ENCODE results near the gene TEX55.
"Not testable (repeated sequence)": the region's sequence is repeated elsewhere in the genome, so short reads cannot be mapped to it uniquely, and the experiment has no call there.

TEX55 gene

DNA sequence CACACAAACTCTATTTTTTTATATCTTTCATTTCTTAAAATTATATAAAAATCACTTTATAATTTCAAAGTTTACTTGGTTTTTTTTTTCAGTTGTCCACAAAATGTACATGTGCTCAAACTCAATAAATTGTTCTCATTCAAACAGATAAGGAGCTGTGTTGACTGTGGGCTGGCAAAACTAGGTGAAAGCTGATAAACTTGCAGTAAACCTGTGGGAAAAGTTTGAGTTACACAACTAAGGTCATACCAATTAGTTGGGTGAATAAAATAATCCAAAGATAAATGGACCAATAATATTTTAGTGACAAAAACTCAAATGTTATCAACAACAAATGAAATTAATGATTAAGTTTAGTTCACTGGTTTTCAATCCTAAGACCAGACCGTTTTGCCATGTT lies 14.8 kb downstream of the TEX55 start:
- no peak for DNase-seq (ENCODE audit: low spot score)

DNA sequence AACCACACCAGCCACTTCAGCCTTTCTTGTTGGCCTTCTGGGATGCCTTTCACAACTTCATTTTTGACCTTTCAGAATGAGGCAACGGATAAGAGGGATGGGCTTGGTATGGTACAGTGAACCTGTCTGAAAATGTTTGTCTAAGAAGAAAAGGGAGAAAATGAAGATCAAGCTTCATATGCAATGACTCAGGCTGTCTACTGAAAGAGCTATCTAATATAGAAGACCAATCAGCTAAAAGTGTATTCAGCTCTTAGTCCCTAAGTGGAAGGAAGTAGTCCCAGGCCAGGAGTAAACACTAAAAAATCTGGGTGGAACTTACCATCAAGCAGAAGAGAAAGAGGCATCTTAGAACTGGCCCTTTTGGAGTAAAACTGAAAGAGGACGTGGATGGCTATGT lies 15.3 kb downstream of the TEX55 start:
- no peak for DNase-seq (ENCODE audit: low spot score)

DNA sequence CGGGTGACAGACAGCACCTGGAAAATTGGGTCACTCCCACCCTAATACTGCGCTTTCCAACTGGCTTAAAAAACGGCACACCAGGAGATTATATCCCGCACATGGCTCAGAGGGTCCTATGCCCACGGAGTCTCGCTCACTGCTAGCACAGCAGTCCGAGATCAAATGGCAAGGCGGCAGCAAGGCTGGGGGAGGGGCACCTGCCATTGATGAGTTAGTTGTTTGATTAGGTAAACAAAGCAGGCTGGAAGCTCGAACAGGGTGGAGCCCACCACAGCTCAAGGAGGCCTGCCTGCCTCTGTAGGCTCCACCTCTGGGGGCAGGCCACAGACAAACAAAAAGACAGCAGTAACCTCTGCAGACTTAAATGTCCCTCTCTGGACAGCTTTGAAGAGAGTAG lies 18.8 kb downstream of the TEX55 start:
- not testable (repeated sequence) for DNase-seq (ENCODE audit: low spot score)

DNA sequence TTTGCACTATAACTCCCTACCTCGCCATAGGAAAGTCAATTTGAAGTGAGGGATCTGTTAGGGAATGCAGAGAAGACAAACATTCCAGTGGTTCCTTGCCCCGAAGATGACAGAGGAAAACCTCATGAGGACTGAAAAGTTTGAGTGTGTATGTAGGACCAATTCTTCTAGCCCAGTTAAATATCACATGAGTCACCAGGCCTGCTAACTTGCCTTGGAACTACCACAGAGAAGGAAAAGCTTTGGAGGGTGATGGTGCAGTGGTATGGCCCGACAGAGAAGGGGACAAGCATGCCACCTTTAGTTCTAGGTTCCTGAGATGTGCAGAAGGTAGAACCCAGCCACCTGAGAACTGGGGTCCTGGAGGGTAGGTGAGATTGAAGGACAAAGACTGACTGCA lies 24.9 kb downstream of the TEX55 start:
- no peak for DNase-seq (ENCODE audit: low spot score)

DNA sequence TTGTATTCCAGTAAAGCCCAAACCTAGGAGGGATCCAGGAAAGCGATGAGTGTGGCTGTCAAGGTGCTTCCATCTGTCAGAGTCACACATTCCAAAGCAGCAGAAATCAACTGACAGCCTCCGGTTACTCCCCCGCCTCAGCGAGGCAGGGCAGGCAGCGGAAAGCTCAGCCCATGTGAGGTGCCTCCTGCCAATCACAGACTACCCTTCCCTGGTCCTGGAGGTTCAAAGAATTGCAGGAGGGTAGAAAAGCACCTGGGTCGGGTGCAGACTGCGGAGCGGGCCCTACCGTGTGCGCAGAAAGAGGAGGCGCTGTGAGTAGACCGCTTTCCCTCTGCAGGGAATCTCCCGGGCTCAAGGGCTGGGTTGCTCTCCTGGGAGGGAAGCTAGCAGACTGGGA lies 27.4 kb downstream of the TEX55 start, which contains the start of gene UPK1B:
TSS of gene UPK1B (plus strand) at position 274 of the 400 bp plus-strand sequence. CDS start 13,144 bp downstream, outside the sequence.
- no peak for DNase-seq (ENCODE audit: low spot score)

DNA sequence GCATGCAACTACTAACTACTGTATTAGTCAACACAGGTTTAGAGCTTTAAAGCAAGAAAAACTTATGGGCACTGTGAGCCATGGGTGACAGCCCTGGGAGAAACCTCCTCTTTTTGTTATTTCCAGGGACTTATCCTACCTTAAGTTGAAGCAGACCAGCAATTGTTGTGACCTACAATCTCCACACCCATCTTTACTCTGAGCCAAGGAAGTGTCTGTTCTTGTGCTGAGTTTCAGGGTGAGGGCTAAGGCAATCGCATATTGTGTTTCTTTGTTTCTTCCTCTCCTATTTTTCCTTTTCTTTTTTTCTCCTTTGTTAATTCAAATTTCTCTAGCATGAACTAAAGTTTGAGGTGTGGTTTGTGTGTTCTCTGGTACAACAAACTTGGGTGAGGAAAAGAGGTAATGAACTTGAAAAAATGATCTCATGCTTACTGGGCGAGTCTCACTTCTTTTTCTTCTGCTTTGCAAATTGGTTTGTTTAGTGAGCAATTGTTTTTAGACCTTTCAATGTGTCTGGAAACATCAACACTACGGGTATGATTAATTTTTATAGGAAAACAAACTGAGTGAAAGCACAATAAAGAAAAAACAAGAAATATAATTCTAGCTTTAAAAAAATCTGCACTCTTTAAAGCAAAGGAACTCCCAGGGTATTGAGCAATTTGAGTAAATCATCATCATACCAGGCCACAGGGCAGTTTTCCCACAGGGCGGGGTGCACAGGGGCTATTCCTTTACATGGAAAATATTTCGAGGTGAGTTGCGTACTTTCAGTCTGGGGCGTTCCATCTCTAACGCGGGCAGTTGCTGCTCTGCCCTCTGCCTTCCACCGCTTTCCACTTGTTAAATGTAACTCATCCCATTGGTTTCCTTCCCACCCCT lies 30.1 kb downstream of the TEX55 start:
- DNase-seq (ENCODE audit: low spot score), result no peak

DNA sequence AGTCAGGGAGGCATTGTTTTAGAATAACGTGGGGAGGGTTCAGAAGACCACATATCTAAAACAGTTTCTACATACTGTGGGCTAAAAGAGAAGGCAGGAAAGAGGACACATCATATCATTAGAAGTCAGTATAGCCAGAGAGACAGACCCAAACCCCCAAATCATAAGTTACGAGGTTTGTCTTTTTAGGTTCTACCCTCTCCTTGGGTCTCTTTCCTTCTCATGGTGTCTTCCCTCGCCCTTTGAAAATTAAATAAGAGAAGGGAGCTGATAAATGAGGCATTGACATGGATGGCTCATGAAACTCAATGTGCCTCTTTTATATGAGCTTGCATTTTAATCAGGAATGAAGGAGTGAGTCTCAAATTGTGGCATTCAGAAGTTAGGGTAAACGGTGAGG lies 30.8 kb downstream of the TEX55 start:
- DNase-seq (ENCODE audit: low spot score), result no peak

DNA sequence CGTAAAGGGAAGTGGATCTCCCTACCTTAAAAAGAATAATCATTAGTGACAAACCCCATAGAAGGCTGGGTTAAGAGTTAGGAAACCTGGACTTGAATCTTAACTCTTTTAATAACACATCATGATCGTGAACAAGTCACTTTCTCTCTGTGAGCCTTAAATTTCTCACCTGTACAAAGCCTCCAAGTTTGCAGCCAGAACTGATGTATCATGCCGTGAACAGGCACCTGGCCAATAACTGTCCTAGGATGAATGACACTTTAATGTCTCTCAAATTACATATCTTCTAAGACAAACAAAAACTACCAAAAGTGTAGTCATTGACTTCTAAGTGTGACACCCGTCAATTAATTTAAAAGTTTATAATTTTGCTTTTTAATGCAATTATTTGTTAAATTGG lies 31.4 kb downstream of the TEX55 start:
- no peak for DNase-seq (ENCODE audit: low spot score)

DNA sequence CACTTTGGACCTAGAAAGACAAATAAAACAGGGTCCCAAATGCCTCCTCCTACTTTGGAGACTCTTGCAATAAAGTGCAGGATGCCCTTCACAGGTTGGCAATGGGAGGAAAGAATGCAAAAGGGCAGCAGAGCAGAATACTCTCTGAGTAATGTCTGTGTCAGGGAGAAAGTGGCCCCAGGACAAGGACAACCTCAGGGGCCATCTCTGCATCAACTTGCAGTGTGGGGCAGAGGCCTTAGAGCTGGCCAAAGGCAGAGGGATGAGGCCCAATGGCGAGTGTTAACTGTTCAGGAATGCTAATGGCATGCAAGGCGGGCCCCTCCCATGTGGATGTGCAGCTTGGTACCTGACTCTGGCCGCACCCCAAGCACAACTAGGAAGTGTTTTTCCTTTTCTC lies 35.8 kb downstream of the TEX55 start:
- DNase-seq (ENCODE audit: low spot score), result no peak

DNA sequence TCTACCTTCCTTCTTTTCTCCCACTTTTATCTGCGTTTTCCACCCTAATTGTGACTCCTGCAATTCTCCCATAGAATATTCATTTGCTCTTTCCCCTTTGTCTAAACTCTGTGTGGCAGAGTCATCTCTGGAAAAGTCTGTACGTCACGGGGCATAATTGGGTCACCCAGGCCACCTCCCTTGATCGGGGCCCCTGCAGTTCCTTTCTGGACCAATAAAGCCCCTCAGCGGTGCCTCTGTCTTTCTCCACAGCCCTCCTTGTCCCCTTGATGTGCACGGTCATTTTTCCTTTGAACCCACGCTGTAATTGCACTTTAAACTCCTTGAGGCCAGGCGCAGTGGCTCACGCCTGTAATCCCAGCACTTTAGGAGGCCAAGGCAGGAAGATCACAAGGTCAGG lies 38.1 kb downstream of the TEX55 start:
- no peak for DNase-seq (ENCODE audit: low spot score)

DNA sequence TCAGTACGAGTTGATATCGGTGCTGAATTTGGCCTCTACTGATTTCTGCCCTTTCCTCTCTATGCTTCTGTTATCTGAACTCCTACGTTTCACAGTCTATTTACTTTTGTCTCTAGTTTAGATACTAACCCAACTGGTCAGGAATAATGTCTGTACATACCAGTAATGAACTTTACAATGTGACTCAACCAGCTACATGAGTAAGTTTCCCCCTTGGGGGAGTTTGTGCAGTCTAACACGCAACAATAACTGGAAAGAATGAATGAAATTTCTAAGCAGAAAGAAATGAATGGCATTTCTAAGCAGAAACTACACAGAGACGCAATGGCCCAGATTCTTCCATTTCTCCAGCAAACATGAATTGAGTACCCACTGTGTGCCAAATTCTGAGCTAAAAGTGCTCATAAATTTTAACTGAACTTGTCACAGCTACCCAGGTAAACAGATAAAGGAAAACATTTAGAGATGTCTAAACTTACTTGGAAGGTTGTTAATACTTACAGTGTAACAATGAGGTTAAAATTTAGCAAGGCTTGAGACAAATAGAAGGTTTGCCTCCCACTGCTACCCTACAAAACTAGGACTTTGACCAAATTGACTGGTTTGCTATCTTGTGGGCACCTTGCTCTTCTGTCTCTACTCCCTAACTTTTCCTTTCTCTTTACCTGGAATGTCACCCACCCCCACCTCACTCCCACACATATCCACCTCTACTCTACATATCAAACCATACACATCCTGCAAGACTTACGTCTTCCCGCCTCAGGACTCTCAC lies 39.0 kb downstream of the TEX55 start:
- no peak for DNase-seq (ENCODE audit: low spot score)

DNA sequence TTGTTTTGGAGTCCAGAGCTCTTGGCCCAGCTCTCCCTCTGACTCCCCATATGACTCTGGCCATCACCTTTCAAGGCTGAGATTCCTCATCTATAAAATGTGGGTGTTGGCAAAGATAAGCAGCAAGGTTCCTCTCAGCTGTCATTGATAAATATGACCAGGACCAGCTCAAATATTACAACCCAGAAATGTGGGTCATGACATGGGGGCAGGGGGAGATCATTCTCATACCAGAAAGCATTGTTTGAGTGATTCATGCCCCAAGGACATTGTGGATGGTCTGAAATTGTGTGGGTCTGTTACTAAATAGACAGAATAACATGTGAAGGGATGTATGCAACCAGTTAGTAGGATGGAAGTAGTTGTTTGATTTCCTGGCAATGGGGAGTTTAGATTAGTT lies 41.3 kb downstream of the TEX55 start:
- no peak for DNase-seq (ENCODE audit: low spot score)

DNA sequence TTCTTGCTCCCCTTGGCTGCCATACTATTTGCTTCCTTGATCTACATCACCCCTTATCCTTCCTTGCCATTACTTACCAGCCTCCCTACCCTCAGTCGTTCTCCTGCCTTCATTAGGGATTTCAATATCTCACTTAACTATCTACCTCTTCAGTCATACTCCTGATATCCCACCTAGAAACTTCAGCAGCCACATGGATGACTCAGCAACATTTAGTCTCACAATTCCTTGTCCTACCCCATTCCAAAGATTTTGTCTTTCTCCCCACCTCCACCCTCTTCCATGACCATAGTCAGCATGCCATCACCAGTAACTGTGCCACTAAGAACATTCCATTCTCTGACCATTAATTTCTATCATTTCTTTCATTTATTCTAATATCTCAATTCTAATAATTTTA lies 45.8 kb downstream of the TEX55 start:
- no peak for DNase-seq (ENCODE audit: low spot score)

DNA sequence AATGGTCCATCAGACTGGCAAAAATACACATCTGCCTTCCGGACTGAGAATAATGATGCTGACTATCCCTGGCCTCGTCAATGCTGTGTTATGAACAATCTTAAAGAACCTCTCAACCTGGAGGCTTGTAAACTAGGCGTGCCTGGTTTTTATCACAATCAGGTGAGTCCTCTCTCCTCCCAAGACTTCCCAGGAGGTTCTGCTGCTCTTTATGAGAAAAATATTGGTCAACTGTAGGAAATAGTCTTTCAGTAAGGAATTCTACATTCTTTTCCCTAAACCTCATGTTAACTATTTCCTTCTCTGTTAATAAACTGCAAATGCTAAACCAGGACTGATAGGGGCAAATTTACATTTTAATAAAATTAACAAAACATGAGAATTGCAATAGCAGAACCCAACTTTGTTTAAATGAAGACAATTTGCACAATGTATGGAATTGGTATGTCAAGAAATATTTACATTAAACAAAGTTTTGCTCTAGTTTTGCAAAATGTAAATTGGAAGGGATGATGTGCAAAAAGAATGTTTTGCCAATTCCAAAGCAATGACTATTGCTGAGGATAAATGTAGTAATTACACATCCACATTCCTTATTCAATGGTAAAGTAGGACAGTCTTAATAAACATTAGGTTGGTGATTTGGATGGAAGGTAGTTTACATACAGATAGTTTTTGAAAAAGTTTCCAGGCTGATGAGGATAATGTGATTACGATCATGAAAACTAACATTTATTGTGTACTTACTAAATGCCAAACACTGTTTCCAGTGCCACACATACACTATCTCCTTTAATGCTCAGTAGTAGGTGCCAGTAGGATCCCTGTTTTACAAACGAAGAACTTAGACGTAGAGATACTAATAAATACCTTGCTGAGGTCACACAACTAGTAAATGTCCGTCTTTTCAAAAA lies 48.5 kb downstream of the TEX55 start:
- no peak for DNase-seq (ENCODE audit: low spot score)

DNA sequence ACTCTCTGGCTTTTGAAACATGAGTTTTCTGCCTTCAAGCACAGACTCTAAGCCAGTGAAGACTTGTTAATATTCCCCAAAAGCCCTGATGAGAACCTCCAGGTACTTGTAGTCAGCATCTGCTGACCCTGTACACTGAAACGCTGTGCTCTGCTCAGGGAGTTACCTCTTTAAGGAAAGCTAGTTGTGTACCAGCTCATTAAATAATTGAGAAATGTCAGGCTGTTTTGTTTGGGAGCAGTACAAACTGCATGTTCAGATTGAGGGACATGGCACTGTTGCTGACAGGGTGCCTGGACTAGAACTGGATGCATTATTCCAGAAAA lies 49.1 kb downstream of the TEX55 start:
- DNase-seq (ENCODE audit: low spot score), result no peak

DNA sequence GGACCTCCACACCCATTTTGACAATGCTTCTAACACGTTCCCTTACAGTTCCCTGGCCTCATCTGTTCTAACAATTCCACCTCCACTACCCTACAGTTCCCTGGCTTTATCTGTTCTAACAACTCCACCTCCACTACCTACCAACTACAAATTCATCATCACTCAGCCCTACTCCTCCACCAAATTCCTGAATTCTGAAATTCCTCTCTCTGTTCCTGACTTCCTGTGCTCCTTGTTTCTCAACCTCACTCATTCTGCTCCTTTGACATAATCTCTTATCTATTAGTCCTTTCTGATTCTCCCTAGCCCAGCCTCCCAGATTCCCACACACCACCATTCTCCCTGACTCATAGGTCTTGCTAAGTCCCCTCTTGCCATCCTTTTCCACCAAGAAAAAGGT lies 49.9 kb downstream of the TEX55 start:
- DNase-seq (ENCODE audit: low spot score), result no peak
